Astrocyte (in vitro differentiated cells and primary cell): Measurements from ENCODE around the gene OR51D1. TPM values are rescaled to one million over a fixed set of nuclear protein-coding genes. Genes with fewer than 3 reads are reported as not detected.

ENCODE experiments used
- DNase-seq: peaks from one replicate; pipeline ENCODE4 v3.0.0-alpha.2; 2010; ENCODE audit warnings: low read depth
- FAIRE-seq: peaks from 2 replicates; lab custom pipeline; 2011; peaks lifted over from hg19 to GRCh38; lab: Jason Lieb, UNC
- H2AFZ ChIP-seq: 2 replicates; pipeline ENCODE4 v1.6.0; 2012; ENCODE audit warnings: low read depth, low read length, inconsistent platforms
- H3K27ac ChIP-seq: 2 replicates; pipeline ENCODE4 v1.5.1; 2011; ENCODE audit warnings: low read depth, low read length, inconsistent platforms
- H3K27me3 ChIP-seq: 2 replicates; pipeline ENCODE4 v1.6.0; 2011; ENCODE audit warnings: low read length, inconsistent platforms; ENCODE audit not compliant: insufficient read depth
- H3K36me3 ChIP-seq: 2 replicates; pipeline ENCODE4 v1.5.1; 2011; ENCODE audit warnings: low read length, inconsistent platforms; ENCODE audit not compliant: insufficient read depth
- H3K4me1 ChIP-seq: 2 replicates; pipeline ENCODE4 v1.5.1; 2011; ENCODE audit warnings: low read length, inconsistent platforms; ENCODE audit not compliant: insufficient read depth
- H3K4me2 ChIP-seq: 2 replicates; pipeline ENCODE4 v1.6.0; 2012; ENCODE audit warnings: low read length, inconsistent platforms
- H3K4me3 ChIP-seq: 2 replicates; pipeline ENCODE4 v1.5.1; 2011; ENCODE audit warnings: low read depth, mild to moderate bottlenecking, low read length, inconsistent platforms; ENCODE audit not compliant: insufficient read depth
- H3K79me2 ChIP-seq: 2 replicates; pipeline ENCODE4 v1.6.0; 2012; ENCODE audit warnings: mild to moderate bottlenecking, low read length, inconsistent platforms; ENCODE audit not compliant: insufficient read depth
- H3K9ac ChIP-seq: 2 replicates; pipeline ENCODE4 v1.6.0; 2012; ENCODE audit warnings: mild to moderate bottlenecking, low read length, inconsistent platforms
- H3K9me3 ChIP-seq: 2 replicates; pipeline ENCODE4 v1.5.1; 2012; ENCODE audit warnings: low read depth, mild to moderate bottlenecking, low read length, inconsistent platforms; ENCODE audit not compliant: insufficient read depth
- H4K20me1 ChIP-seq: 2 replicates; pipeline ENCODE4 v1.6.0; 2012; ENCODE audit warnings: low read length, inconsistent platforms; ENCODE audit not compliant: insufficient read depth
- H3K27ac Mint-ChIP-seq: one replicate; pipeline ENCODE4 v1.8.0; 2021; ENCODE audit warnings: mild to moderate bottlenecking, mixed read lengths; ENCODE audit not compliant: unreplicated experiment
- H3K27me3 Mint-ChIP-seq: one replicate; pipeline ENCODE4 v1.8.0; 2021; ENCODE audit warnings: low read depth, mixed read lengths; ENCODE audit not compliant: unreplicated experiment
- H3K36me3 Mint-ChIP-seq: one replicate; pipeline ENCODE4 v1.8.0; 2021; ENCODE audit warnings: low read depth, mixed read lengths; ENCODE audit not compliant: unreplicated experiment
- H3K4me1 Mint-ChIP-seq: one replicate; pipeline ENCODE4 v1.8.0; 2021; ENCODE audit warnings: low read depth, mixed read lengths; ENCODE audit not compliant: unreplicated experiment
- H3K4me3 Mint-ChIP-seq: one replicate; pipeline ENCODE4 v1.8.0; 2021; ENCODE audit warnings: mild to moderate bottlenecking, moderate library complexity, mixed read lengths; ENCODE audit not compliant: unreplicated experiment
- H3K9me3 Mint-ChIP-seq: one replicate; pipeline ENCODE4 v1.8.0; 2021; ENCODE audit warnings: mild to moderate bottlenecking, mixed read lengths; ENCODE audit not compliant: unreplicated experiment
- EZH2 ChIP-seq: IDR thresholded peaks from 2 replicates; pipeline ENCODE4 v1.6.1; 2012; ENCODE audit warnings: mild to moderate bottlenecking, low read length, inconsistent platforms; ENCODE audit not compliant: insufficient read depth
- total RNA-seq: library from RNA; stranded (reverse); gene quantifications from 2 replicates; pipeline ENCODE4 v1.2.1, GENCODE V29; 2021
- TF ChIP-seq, protein P1 (sequence below): IDR thresholded peaks from 2 replicates; pipeline ENCODE4 v1.5.1; 2011; ENCODE audit warnings: low read depth, mild to moderate bottlenecking, inconsistent platforms, low read length, moderate library complexity; ENCODE audit not compliant: insufficient read depth

Gene OR51D1
- total RNA-seq, 1 donor from 2014 or later = not detected

DNA sequence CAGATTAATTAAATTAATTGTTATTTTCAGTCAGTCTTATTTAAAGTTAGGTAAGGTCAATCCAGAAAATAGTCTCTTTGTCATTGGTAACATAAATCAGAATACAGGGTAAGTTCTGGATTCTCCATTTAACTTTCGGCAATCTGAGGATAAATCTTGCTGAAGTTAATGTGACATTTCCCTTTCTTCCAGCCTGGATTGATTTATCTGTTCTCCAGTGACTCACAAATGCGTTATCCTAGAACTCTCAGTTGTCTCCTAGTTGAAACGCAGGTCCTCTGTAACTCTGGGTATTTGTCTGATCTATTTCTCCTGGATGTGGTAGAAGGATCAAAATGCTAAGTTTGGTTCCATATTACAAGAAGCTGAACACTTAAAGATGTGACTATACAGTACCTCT, 27.5 kb downstream of the OR51D1 start:
- Histone ChIP-seq H3K4me1 (no peaks in the 10 kb centered on the region), H3K9ac (no peak overlapping the region), H3K36me3 (no peaks in the 10 kb centered on the region), H3K9me3 (no peaks in the 10 kb centered on the region), H3K4me2 (no peak overlapping the region), H3K27me3 (no peaks in the 10 kb centered on the region), H3K27ac (no peak overlapping the region), H2AFZ (no peak overlapping the region), H3K79me2 (no peaks in the 10 kb centered on the region), H3K4me3 (no peak overlapping the region), H4K20me1 (no peaks in the 10 kb centered on the region)
- Mint-ChIP-seq H3K36me3 (no peaks in the 10 kb centered on the region), H3K9me3 (no peaks in the 10 kb centered on the region), H3K4me3 (no peak overlapping the region), H3K27me3 (no peaks in the 10 kb centered on the region), H3K4me1 (no peaks in the 10 kb centered on the region), H3K27ac (no peak overlapping the region)
- DNase-seq (no peak), FAIRE-seq (no peak)
- no peak for TF ChIP-seq EZH2
- TF ChIP-seq, protein P1, sequence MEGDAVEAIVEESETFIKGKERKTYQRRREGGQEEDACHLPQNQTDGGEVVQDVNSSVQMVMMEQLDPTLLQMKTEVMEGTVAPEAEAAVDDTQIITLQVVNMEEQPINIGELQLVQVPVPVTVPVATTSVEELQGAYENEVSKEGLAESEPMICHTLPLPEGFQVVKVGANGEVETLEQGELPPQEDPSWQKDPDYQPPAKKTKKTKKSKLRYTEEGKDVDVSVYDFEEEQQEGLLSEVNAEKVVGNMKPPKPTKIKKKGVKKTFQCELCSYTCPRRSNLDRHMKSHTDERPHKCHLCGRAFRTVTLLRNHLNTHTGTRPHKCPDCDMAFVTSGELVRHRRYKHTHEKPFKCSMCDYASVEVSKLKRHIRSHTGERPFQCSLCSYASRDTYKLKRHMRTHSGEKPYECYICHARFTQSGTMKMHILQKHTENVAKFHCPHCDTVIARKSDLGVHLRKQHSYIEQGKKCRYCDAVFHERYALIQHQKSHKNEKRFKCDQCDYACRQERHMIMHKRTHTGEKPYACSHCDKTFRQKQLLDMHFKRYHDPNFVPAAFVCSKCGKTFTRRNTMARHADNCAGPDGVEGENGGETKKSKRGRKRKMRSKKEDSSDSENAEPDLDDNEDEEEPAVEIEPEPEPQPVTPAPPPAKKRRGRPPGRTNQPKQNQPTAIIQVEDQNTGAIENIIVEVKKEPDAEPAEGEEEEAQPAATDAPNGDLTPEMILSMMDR = no peak

DNA sequence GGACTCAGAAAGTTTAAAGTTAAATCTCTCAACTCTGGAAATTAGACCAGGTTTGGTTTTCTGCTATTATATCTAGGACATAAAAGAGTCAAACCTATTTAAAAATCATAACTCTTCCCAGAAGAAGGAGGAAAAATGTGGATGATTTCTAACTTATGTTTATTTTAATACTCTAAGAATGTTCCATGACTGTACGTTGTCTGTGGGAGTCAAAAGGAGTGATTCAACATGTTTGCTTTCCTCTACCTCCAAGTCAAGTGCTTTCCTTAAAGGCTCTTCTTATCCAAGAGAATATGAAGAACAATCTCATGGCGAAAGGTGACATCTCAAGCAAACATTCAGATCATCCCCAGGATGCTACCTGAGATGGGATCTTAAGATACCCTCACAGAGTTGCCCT, 28.1 kb downstream of the OR51D1 start:
- H3K36me3 ChIP-seq = no peaks in the 10 kb centered on the region
- no peak for TF ChIP-seq EZH2
- TF ChIP-seq, protein P1 = no peak
- Mint-ChIP-seq H3K36me3 (no peaks in the 10 kb centered on the region), H3K9me3 (no peaks in the 10 kb centered on the region), H3K4me3 (no peak overlapping the region), H3K27me3 (no peaks in the 10 kb centered on the region), H3K27ac (no peak overlapping the region), H3K4me1 (no peaks in the 10 kb centered on the region)
- DNase-seq (peak; percentile 6), FAIRE-seq (no peak)
- no peaks in the 10 kb centered on the region for H3K4me1 ChIP-seq
- H3K27me3 ChIP-seq = no peaks in the 10 kb centered on the region
- no peak overlapping the region for H3K4me2 ChIP-seq
- no peak overlapping the region for H3K4me3 ChIP-seq
- no peaks in the 10 kb centered on the region for H4K20me1 ChIP-seq
- H3K9me3 ChIP-seq = no peaks in the 10 kb centered on the region
- no peak overlapping the region for H3K27ac ChIP-seq
- no peak overlapping the region for H2AFZ ChIP-seq
- H3K79me2 ChIP-seq = no peaks in the 10 kb centered on the region
- no peak overlapping the region for H3K9ac ChIP-seq

DNA sequence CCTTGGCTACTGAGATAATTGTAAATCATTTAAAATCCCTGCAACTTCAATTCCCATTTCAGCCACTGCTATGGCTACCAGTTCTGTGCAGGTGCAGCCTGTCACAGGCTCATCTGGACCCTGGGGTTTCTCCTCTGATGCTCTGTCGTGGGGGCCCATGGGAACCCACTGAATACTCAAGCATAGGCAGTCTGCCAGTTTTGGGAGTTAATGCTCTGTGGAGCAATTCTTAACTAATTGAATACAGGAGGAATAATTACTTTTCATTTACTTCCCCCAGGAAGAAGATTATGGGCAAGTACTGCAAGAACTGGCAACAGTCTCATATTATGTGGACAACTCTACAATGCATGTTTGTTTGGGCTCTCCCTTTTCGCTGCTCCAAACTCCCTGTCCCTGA, 34.5 kb downstream of the OR51D1 start:
- Mint-ChIP-seq H3K4me3 (no peak overlapping the region), H3K27ac (no peak overlapping the region), H3K9me3 (peaks cover 1% of the 10 kb centered on the region), H3K36me3 (no peaks in the 10 kb centered on the region), H3K4me1 (peaks cover 13% of the 10 kb centered on the region), H3K27me3 (peaks cover 2% of the 10 kb centered on the region)
- DNase-seq (no peak), FAIRE-seq (no peak)
- Histone ChIP-seq H3K4me3 (no peak overlapping the region), H3K36me3 (no peaks in the 10 kb centered on the region), H3K9me3 (no peaks in the 10 kb centered on the region), H3K79me2 (no peaks in the 10 kb centered on the region), H3K9ac (no peak overlapping the region), H4K20me1 (no peaks in the 10 kb centered on the region), H2AFZ (no peak overlapping the region), H3K27ac (no peak overlapping the region), H3K4me2 (no peak overlapping the region), H3K27me3 (no peaks in the 10 kb centered on the region), H3K4me1 (peaks cover 4% of the 10 kb centered on the region)
- TF ChIP-seq, protein P1 = no peak
- no peak for TF ChIP-seq EZH2
